GM10248 (cell line): ENCODE data around the gene CFAP100.

Source experiments
- CTCF ChIA-PET: fragments of 300-600 bp; sonication (Branson Sonifier 250); formaldehyde crosslinking; extraction: SDS; loops from one replicate; lab custom pipeline; 2021; ENCODE audit warnings: antibody characterized with exemption; lab: Yijun Ruan, JAX
- POLR2A ChIA-PET: fragments of 350-650 bp; sonication (Branson Sonifier 250); formaldehyde crosslinking; extraction: SDS; loops from one replicate; lab custom pipeline; 2020; ENCODE audit warnings: antibody characterized with exemption; lab: Yijun Ruan, JAX
- DNase-seq: peaks from one replicate; pipeline ENCODE4 v3.0.0; 2012; ENCODE audit errors: extremely low spot score
- TF ChIP-seq, protein P1 (sequence below): IDR thresholded peaks from 2 replicates; pipeline ENCODE4 v1.5.1; 2012; ENCODE audit warnings: mild to moderate bottlenecking, low read depth; ENCODE audit errors: extremely low read depth, missing control alignments, control extremely low read depth

Gene CFAP100

DNA sequence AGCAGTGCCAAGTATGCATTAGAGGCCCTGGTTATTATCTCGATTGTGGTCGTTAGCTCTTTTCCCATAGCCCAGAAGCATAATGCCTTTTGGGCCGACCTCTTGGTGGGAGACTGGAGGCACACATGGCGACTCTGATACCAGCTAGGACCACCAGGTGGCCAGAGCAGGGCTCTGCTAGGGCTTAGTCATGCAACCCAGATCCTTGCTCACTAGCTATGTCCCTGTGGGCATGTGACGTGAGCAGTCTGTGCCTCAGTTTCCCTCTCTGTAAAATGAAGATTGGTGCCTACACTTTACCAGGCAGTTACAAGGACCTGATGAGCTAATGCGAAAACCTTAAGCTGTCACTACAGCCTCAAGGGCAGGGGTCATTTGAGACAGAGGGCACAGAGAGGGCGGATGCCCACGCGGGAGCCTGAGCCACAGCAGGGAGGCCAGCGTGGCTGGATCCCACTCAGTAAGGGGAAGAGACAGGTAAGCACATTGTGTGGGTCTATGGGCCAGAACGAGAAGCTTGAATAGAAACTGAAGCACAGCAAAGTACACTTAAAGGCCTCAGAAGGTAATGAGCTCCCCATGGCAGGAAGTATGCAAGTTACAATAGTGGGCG lies 46.3 kb upstream of the CFAP100 start:
- no peak for DNase-seq
- POLR2A ChIA-PET, result no interaction called here
- CTCF ChIA-PET, result interaction anchor here (1.2 kb wide), 1 partner anchor 11 kb away, joined by 3 read pairs; no protein-coding TSS in a partner anchor
- TF ChIP-seq, protein P1, sequence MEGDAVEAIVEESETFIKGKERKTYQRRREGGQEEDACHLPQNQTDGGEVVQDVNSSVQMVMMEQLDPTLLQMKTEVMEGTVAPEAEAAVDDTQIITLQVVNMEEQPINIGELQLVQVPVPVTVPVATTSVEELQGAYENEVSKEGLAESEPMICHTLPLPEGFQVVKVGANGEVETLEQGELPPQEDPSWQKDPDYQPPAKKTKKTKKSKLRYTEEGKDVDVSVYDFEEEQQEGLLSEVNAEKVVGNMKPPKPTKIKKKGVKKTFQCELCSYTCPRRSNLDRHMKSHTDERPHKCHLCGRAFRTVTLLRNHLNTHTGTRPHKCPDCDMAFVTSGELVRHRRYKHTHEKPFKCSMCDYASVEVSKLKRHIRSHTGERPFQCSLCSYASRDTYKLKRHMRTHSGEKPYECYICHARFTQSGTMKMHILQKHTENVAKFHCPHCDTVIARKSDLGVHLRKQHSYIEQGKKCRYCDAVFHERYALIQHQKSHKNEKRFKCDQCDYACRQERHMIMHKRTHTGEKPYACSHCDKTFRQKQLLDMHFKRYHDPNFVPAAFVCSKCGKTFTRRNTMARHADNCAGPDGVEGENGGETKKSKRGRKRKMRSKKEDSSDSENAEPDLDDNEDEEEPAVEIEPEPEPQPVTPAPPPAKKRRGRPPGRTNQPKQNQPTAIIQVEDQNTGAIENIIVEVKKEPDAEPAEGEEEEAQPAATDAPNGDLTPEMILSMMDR, result no peak

DNA sequence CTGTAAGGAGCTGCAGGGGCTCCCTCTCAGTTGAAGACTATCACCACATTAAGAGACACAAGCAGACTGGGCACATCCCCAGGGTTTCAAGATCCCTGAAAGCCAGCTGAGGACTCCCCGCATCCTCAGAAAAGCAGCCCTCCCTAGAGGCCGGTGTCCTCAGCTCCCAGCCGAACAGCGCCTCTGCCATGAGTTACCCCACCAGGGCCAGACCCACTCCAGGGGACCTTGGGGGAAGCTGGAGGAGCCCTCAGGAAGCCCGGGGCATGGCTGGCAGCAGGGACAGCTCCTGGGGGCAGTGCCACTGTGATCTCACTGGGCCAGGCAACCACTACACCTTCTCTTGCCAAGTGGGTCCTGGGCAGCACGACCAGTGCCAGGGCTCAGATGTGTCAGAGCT lies 45.6 kb upstream of the CFAP100 start:
- TF ChIP-seq, protein P1, result no peak
- ChIA-PET POLR2A (no interaction called here), CTCF (interaction anchor here (1.2 kb wide), 1 partner anchor 11 kb away, joined by 3 read pairs; no protein-coding TSS in a partner anchor)
- no peak for DNase-seq

DNA sequence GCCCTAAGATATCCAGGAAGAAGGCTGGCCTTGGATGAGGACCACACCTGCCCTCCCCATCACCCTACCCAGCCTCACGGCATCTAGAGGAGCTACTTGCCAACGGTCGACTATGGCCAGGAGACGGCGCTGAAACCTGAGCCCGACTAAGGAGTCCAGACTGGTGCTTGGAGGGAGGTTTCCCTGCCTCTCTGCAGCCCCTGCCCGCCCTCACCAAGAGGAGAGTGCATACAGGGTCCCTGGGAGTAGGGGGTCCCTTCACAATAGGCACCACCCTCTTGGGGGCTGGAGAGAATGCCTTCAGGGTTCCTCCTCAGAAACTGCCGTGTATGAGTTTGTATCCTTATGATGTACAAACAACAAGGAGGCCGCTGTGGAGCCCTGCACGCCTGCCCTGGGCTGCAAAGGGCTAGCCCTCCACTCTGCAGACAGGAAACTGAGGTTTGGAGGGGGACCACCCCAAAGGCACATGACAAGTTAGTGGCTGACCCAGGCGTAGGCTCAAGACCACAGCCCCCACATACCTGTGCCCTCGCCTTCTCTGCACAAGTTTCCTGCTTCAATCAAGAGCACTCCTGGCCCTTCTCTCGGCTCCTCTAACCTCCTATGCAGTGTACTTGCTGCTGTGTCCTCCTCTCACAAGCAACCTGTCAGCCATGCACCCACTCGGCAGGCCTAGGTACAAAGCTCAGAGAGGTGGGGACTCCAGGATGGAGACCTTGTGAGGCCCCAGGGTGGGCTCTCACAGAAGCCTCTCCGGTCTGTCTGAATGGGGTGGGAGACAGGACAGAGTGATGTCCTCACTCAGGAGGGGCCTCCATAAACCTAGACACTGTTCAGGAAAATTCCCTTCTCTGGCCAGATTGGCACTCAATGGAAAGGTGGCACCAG lies 44.9 kb upstream of the CFAP100 start:
- no peak for DNase-seq
- POLR2A ChIA-PET, result no interaction called here
- CTCF ChIA-PET, result interaction anchor here (1.2 kb wide), 1 partner anchor 10 kb away, joined by 3 read pairs; no protein-coding TSS in a partner anchor
- TF ChIP-seq, protein P1, result no peak

DNA sequence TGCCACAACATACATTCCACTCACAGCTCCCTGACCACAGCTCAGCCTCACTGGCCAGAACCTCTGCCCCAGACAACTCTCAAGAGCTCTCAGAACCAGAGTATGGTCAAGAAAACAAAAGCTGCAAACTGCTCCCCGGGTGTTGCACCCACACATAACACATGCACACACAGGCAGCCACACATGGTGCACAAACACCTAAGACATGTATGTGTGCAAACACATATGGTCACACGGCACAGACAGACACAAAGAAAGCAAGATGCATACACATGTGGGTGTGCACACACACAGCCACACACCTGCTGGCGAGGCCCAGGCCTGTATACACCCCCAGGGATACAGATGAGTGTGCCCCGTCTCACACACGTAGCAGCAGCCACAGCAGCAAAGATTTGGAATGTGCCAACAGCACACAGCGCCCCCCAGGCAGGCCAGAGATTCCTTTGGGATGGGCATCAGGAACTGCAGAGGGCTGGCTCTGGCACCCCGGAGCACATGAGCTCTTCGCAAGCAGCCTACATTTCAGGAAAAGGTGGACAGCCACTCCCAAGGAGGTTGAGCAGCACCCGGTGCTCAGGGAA lies 44.1 kb upstream of the CFAP100 start:
- DNase-seq, result no peak
- CTCF ChIA-PET, result no interaction called here
- TF ChIP-seq, protein P1, result no peak
- POLR2A ChIA-PET, result no interaction called here

DNA sequence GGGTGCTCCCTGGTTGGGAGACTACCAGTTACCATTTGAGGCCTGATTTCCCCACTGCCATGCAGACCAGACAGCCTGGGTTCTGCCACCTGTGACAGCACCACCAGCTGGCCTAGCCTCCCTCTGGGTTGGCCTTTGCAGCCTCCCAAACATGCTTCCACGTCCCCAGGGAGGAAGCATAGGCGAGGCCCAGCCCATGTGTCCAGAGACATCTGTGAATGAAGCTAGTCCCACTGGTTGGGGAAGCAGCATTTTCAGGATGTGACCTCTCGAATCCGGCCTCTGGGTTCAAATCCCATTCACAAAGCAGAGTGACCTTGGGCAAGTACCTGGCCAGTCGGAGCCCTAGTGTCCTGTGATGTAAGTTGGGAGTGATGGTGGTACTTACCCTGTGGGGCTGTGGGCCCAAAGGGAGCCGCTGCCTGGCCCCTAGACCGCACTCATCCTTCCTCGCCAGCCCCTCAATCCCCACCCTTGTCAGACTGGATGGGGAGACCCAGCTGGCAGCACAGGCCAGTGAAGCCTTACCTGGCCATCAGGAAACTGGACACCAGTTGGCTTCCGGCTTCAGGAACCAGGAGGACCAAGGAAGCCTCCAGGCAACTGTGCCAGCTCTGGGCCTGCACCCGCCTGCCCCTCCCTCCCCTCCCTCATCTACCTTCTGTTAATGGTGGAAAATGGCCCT lies 43.5 kb upstream of the CFAP100 start:
- CTCF ChIA-PET, result no interaction called here
- POLR2A ChIA-PET, result no interaction called here
- no peak for DNase-seq
- TF ChIP-seq, protein P1, result no peak
